K562 (cell line): Measurements from ENCODE around the gene SDHAF4. TPM values are rescaled to one million over a fixed set of nuclear protein-coding genes. Genes with fewer than 3 reads are reported as not detected.
A peak's percentile ranks its signal among the peaks of the same experiment; 100 is the strongest.

Source experiments
- ATAC-seq: fragments of 200-7000 bp; cut with Tn5 transposase; 3 replicates; pipeline ENCODE4 v1.9.1; 2020; ENCODE audit warnings: moderate library complexity
- BruUV-seq: library from RNA; stranded (reverse); fragments of 400-500 nt; replicated peaks from 2 replicates; lab custom pipeline; 2021; lab: Mats Ljungman, UMichigan
- CTCF ChIA-PET: fragments of 300-600 bp; formaldehyde crosslinking; extraction: SDS; loops from one replicate; lab custom pipeline; 2021; ENCODE audit warnings: low intra/inter-chr PET ratio; lab: Yijun Ruan, JAX
- POLR2A ChIA-PET: fragments of 300-600, 350-650 bp; sonication (Branson Sonifier 250); formaldehyde crosslinking; extraction: SDS; loops from one replicate; lab custom pipeline; 2021; ENCODE audit warnings: antibody characterized with exemption, inconsistent platforms; lab: Yijun Ruan, JAX
- DNase-seq, 4 experiments: peaks; one replicate each; pipeline versions ENCODE4 v3.0.0 to v3.0.0-alpha.2; 2011 to 2018; ENCODE audit warnings: low spot score in 3 of 4, mixed read lengths in 3 of 4; ENCODE audit errors: extremely low read depth in 1 of 4
- FAIRE-seq: peaks from 2 replicates; lab custom pipeline; 2011; peaks lifted over from hg19 to GRCh38; lab: Jason Lieb, UNC
- H2AFZ ChIP-seq: 2 replicates; pipeline ENCODE4 v1.6.0; 2011; ENCODE audit warnings: low read depth, low read length, control low read depth, inconsistent platforms
- H3K27ac ChIP-seq: fragments of 200-600 bp; 3 replicates; pipeline ENCODE4 v1.8.0; 2011; ENCODE audit warnings: low read depth, mild to moderate bottlenecking, control low read depth, inconsistent platforms, low read length, moderate library complexity, mixed read lengths; ENCODE audit errors: extremely low read depth
- H3K27me3 ChIP-seq, 2 experiments: fragments of 300-600 bp in 1 of 2; 2 replicates in 1 of 2; 3 replicates in 1 of 2; pipeline versions ENCODE4 v1.6.0 to v1.8.0; 2011; ENCODE audit warnings: inconsistent platforms in 2 of 2, low read length in 2 of 2, mild to moderate bottlenecking in 1 of 2, mixed read lengths in 1 of 2, moderate library complexity in 1 of 2; ENCODE audit not compliant: control insufficient read depth in 2 of 2, insufficient read depth in 2 of 2
- H3K36me3 ChIP-seq: fragments of 300-600 bp; 3 replicates; pipeline ENCODE4 v1.8.0; 2011; ENCODE audit warnings: mild to moderate bottlenecking, low read length, inconsistent platforms; ENCODE audit not compliant: control insufficient read depth, insufficient read depth
- H3K4me1 ChIP-seq, 2 experiments: fragments of 200-600 bp in 1 of 2; replicated peaks in 1 of 2; 2 replicates in 1 of 2; 3 replicates in 1 of 2; pipeline versions ENCODE4 v1.5.1 to v1.8.0; 2011; ENCODE audit warnings: inconsistent platforms in 2 of 2, low read length in 2 of 2, mild to moderate bottlenecking in 1 of 2, mixed read lengths in 1 of 2, moderate library complexity in 1 of 2; ENCODE audit not compliant: control insufficient read depth in 2 of 2, insufficient read depth in 2 of 2
- H3K4me2 ChIP-seq: 2 replicates; pipeline ENCODE4 v1.6.1; 2011; ENCODE audit warnings: low read length, control low read depth, inconsistent platforms, mixed read lengths; ENCODE audit not compliant: insufficient read depth
- H3K4me3 ChIP-seq: fragments of 200-600 bp; sonication (generic), shearing (Covaris generic); 2 replicates; pipeline ENCODE4 v1.5.1; 2016; ENCODE audit warnings: control low read depth, inconsistent platforms
- H3K79me2 ChIP-seq: fragments of 200-600 bp; 3 replicates; pipeline ENCODE4 v1.8.0; 2011; ENCODE audit warnings: low read length, inconsistent platforms; ENCODE audit not compliant: control insufficient read depth, insufficient read depth
- H3K9ac ChIP-seq, 2 experiments: 2 replicates each; pipeline versions ENCODE4 v1.6.0 to v1.6.1; 2011; ENCODE audit warnings: low read depth in 2 of 2, low read length in 2 of 2, control low read depth in 1 of 2, inconsistent platforms in 1 of 2, mild to moderate bottlenecking in 1 of 2, mixed read lengths in 1 of 2; ENCODE audit not compliant: insufficient read depth in 1 of 2
- H3K9me1 ChIP-seq: one replicate; pipeline ENCODE4 v1.6.0; 2011; ENCODE audit warnings: inconsistent platforms, mild to moderate bottlenecking, low read length, moderate library complexity; ENCODE audit not compliant: control insufficient read depth, insufficient read depth
- H3K9me3 ChIP-seq: replicated peaks from 2 replicates; pipeline ENCODE4 v1.5.1; 2011; ENCODE audit warnings: low read depth, low read length, inconsistent platforms; ENCODE audit not compliant: control insufficient read depth, insufficient read depth
- H4K20me1 ChIP-seq: replicated peaks from 2 replicates; pipeline ENCODE4 v1.6.1; 2011; ENCODE audit warnings: low read length, inconsistent platforms, mixed read lengths; ENCODE audit not compliant: control insufficient read depth, insufficient read depth
- EHMT2 ChIP-seq: fragments of 450-650 bp; IDR thresholded peaks from 2 replicates; pipeline ENCODE4 v1.6.1; 2018; ENCODE audit warnings: antibody characterized with exemption
- NBN ChIP-seq: fragments of 450-650 bp; IDR thresholded peaks from 2 replicates; pipeline ENCODE4 v1.6.1; 2016; ENCODE audit warnings: low read depth, mild to moderate bottlenecking
- NONO ChIP-seq, 2 experiments: fragments of 200-400 bp in 1 of 2; fragments of 450-650 bp in 1 of 2; formaldehyde crosslinking in 1 of 2; IDR thresholded peaks; 2 replicates each; pipeline ENCODE4 v1.6.1; 2017; ENCODE audit warnings: low read depth in 2 of 2, mild to moderate bottlenecking in 2 of 2, moderate library complexity in 2 of 2, low read length in 1 of 2
- RBM14 ChIP-seq: fragments of 200-400 bp; formaldehyde crosslinking; IDR thresholded peaks from 2 replicates; pipeline ENCODE4 v1.6.1; 2018; ENCODE audit warnings: low read depth, mild to moderate bottlenecking, low read length, moderate library complexity, borderline replicate concordance; ENCODE audit not compliant: insufficient read depth
- RBM25 ChIP-seq: fragments of 200-400 bp; formaldehyde crosslinking; IDR thresholded peaks from 2 replicates; pipeline ENCODE4 v1.6.1; 2018; ENCODE audit warnings: low read length, low read depth, moderate library complexity; ENCODE audit not compliant: severe bottlenecking
- U2AF2 ChIP-seq: fragments of 200-400 bp; formaldehyde crosslinking; optimal IDR thresholded peaks from 2 replicates; pipeline ENCODE3; 2017; ENCODE audit warnings: low read depth, mild to moderate bottlenecking, low read length
- ZNF121 ChIP-seq: sonication (generic); formaldehyde crosslinking; conservative IDR thresholded peaks from 2 replicates; pipeline ENCODE4 v1.8.0; 2022; ENCODE audit warnings: missing genetic modification reagents
- ZNF143 ChIP-seq: sonication (generic); formaldehyde crosslinking; IDR thresholded peaks from 2 replicates; pipeline ENCODE4 v1.9.0; 2022; ENCODE audit warnings: mild to moderate bottlenecking, missing genetic modification reagents
- WGBS: fragments of 100-300 bp; shearing (Covaris generic); methylation state at CpG from one replicate; pipeline ENCODE4 v1.1.6; 2016; ENCODE audit warnings: low coverage, mixed read lengths; ENCODE audit not compliant: insufficient coverage; ENCODE audit errors: missing lambda C conversion rate; 5-methylcytosine and 5-hydroxymethylcytosine counted together
- in situ Hi-C: fragments of 300-500 bp; cut with MboI; formaldehyde crosslinking; loops from 4 replicates; pipeline ENCODE4 v1.15.0; 2018; ENCODE audit warnings: inconsistent platforms, mixed read lengths
- intact Hi-C: fragments of 100-400 bp; cut with micrococcal nuclease; formaldehyde crosslinking; loops from 2 replicates; pipeline ENCODE4 v1.14.2; 2022
- polyA plus RNA-seq, 8 experiments: library from polyadenylated mRNA; depleted of rRNA in 4 of 8; stranded (reverse) in 5 of 8; unstranded in 3 of 8; fragments of >200 nt; fragmentation: Nextera tagmentation in 2 of 8; fragmentation: Illumina TruSeq in 1 of 8; extraction: Ambion mirVana in 2 of 8; extraction: Trizol in 1 of 8; gene quantifications; 2 replicates each; pipeline versions ENCODE4 v1.2.1 to v1.2.3, GENCODE V29; 2011 to 2014; ENCODE audit warnings: inconsistent platforms in 1 of 8, missing spikeins in 1 of 8
- total RNA-seq, 7 experiments: library from RNA; depleted of rRNA in 6 of 7; stranded (reverse); fragments of >200 nt in 6 of 7; fragmentation: Illumina TruSeq in 2 of 7; extraction: Trizol in 2 of 7; gene quantifications; 2 replicates each; pipeline versions ENCODE4 v1.2.1 to v1.2.3, GENCODE V29; 2011 to 2021; ENCODE audit warnings: low replicate concordance in 1 of 7

The SDHAF4 gene
- total and polyA plus RNA-seq, 9 of the 15 experiments (the other 6 are each of a cell fraction or from before 2014, with no cell fraction given): 3.5 to 12.0 (median 6.2) TPM

- in situ Hi-C loops (no loop called here), intact Hi-C loops (no loop called here)
- ATAC-seq (no peak), FAIRE-seq (no peak), DNase-seq (no peak)
- Histone ChIP-seq H3K9me1 (no peaks in the 10 kb centered on the region), H3K4me1 (no peaks in the 10 kb centered on the region), H3K36me3 (no peaks in the 10 kb centered on the region), H3K9me3 (no peaks in the 10 kb centered on the region), H3K27ac (no peak overlapping the region), H3K9ac (no peak overlapping the region), H4K20me1 (no peaks in the 10 kb centered on the region; the same call in 1 of the 2 replicates), H3K27me3 (peaks cover 0 to 3% of the 10 kb centered on the region in 2 experiments; a peak in 1 of 5 replicates), H3K79me2 (no peaks in the 10 kb centered on the region), H2AFZ (no peak overlapping the region), H3K4me2 (no peak overlapping the region), H3K4me3 (no peak overlapping the region)
- TF ChIP-seq NONO (IDR thresholded peaks at IDR 0.05; ENCODE audit: low read depth in 2 of 2, low read length in 1 of 2): no peak
- no peak for TF ChIP-seq RBM14
- peak; percentile 96 for TF ChIP-seq ZNF121 (CRISPR knock-in tag)
- no peak for TF ChIP-seq EHMT2
- no peak for TF ChIP-seq NBN
- no peak for TF ChIP-seq ZNF143
- TF ChIP-seq U2AF2: no peak
- peak; percentile 53 for TF ChIP-seq RBM25
- 50% methylated on average over 2 of the region's 2 CpGs for WGBS
- no TSS peak for BruUV-seq
- ChIA-PET CTCF (no interaction called here), POLR2A (interaction anchor here (0.6 to 1.7 kb wide), 2 partner anchors 8 to 31 kb away, joined by 5 to 8 read pairs; partner anchors contain the start of gene SDHAF4)
These were observed 7.9 kb downstream of the SDHAF4 start for GRCh38 chr6:70574643-70575042.
